HG02938 (cell line): ENCODE results near the gene UGT1A6.

ENCODE experiments used
- ATAC-seq: cut with Tn5 transposase; IDR thresholded peaks from one replicate; pipeline ENCODE4 v1.9.1; 2021; ENCODE audit warnings: mild to moderate bottlenecking, moderate library complexity; ENCODE audit not compliant: unreplicated experiment

Gene UGT1A6

GRCh38 chr2:233798335-233799086 lies 105.8 kb downstream of the UGT1A6 start:
- ATAC-seq = no peak

- no peak for ATAC-seq
These were observed 106.5 kb downstream of the UGT1A6 start for GRCh38 chr2:233799087-233799665.

DNA sequence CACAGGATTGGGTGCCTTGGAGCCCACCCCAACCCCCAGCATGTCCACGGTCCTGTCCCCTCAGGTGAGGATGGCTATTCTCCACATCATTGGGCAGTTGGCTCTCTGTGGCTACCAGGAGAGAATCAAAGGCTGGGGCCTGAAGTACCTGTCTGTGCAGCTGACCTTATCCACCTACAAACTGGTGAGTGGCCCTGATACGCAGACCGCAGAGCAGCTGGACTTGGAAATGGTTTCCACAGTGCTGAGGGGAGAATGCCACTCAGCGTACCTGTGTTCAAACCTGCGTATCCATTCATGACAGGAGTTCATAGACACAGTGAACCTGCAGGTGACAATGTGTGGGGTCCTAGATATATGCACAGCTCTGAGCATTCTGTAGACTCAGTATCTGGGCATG lies 107.0 kb downstream of the UGT1A6 start:
- no peak for ATAC-seq

GRCh38 chr2:233800208-233800607 lies 107.5 kb downstream of the UGT1A6 start:
- ATAC-seq = no peak

DNA sequence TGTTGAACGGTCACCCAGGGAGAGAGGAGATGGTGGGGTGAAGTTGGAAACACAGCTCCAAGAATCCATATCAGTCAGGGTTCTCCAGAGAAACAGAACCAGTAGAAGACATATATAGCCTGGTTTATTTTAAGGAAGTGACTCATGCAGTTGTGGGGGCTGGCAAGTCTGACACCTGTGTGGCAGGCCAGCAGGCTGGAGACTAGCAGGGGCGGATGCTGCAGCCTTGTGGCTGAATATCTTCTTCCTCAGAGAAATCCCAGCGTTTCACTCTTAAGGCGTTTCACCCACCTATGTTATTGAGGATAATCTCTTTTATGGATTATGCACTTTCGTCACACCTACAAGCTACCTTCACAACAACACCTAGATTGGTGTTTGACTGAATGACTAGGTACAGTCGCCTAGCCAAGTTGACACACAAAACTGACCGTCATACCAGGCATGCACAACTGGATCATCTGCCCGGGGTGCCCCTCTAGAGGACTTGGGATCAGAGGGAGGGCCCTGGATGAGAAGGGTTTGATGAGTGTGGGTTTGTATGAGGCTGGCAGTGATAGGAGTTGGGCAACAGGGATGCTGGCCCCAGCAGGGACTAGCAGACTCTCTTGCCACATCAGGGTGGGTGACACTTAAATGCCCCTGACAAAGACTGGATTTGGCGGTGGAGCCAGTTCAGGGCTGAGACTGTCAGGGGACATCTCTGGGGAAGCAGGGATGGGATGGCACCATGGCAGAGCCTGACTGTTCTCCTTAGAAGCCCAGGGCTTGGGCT lies 108.9 kb downstream of the UGT1A6 start:
- ATAC-seq = no peak

DNA sequence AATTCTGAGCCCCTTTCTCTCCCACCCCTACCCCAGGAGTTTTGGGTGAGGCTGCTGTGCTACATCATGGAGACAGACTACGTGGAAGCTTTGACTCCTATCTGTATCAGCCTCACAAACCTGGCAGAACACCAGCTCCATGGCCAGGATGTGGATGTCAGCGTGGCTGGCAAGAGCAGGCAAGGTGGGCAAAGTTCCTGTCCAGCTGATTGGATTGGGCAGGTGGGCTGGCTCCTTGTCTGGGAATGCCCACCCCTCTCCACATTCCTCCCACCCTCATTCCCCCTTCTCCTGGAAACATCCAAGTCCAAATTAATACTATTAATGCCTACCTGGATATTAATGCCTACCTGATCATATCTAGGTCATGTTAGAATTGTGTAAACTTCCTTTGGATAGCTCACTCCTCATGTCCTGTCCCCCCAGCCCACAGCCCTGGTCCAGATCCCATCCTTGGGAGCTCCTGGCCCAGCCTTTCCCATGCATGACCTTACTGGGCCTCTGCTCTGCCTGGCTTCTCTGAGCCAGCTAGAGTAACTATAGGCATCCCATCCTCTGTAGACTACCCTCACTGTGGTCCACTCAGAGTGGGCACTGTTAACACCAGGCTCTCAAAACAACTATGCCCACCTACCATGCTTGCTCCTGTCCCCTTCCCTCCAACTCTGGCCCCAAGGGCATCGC lies 109.6 kb downstream of the UGT1A6 start:
- no peak for ATAC-seq

DNA sequence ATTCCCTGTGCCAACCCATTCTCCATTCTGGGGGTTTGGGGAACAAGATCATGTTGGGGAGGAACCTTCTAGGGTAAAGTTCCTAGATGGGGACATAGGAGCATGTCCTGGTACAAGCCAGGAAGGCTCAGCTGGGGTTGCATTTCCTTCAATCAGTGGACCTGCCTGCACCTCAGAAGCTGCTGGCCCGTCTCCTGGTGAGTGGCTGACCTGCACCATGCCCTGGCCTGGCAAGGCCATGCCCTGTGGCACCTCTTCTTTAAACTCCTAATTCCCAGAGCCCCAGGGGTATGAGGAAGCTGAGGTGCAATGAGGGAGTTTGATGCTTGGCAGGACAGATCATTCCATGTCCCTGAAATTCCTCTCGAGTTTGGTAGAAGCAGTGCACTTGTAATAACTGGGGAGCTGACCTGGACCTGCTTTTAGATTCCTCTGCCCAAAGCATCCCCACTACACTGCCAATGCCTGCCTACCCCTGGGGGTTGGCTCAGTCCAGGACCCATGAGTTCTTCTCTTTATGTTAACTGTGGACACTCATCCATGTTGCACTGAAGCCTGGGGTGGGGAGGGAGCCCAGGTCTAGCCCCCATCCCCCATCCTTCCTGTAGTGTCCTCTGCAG lies 110.7 kb downstream of the UGT1A6 start:
- no peak for ATAC-seq

DNA sequence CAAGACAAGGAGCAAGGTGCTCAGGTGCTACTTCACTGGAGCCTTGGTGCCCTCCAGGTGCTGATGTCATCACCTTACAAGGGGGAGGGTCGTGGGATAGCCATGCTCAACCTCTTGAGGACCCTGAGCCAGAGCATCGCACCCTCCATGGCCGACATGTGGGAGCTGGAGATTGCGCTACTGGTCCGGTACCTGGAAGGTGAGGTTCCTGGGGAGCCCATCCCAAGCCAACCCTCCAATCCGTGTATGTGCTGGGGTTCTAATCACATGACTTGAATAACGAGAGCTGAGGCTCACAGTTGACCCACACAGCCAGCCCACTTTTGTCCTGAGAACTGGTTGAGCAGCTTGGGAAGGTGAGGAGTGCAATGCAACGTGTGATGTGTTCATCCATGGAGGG lies 111.3 kb downstream of the UGT1A6 start:
- no peak for ATAC-seq

DNA sequence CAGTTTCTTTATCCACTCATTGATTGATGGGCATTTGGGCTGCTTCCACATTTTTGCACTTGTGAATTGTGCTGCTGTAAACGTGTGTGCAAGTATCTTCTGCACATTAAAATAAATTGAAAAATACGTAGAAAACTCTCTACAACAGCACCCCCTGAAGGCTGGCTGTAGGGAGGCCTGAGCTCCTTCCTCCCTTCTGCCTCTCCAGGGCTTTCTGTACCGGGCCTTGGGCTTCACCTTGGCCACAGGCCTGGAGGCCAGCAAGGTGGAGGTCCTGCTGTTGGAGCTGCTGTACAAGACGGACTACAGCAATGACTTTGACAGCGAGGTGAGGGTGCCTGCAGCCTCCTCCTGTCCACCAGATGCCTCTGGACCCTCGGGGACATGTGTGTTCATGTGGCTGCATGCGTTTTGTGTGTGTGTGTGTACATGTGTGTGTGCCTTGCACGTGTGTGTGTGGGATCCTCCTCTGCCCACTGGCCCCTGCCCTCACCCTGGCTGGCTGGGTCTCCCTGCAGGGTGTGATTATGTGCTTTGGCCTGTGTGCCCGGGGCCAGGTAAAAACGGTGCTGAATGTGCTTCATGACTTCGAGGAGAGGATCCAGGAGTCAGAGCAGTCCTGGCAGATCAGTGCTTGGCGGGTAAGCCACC lies 114.7 kb downstream of the UGT1A6 start:
- no peak for ATAC-seq

DNA sequence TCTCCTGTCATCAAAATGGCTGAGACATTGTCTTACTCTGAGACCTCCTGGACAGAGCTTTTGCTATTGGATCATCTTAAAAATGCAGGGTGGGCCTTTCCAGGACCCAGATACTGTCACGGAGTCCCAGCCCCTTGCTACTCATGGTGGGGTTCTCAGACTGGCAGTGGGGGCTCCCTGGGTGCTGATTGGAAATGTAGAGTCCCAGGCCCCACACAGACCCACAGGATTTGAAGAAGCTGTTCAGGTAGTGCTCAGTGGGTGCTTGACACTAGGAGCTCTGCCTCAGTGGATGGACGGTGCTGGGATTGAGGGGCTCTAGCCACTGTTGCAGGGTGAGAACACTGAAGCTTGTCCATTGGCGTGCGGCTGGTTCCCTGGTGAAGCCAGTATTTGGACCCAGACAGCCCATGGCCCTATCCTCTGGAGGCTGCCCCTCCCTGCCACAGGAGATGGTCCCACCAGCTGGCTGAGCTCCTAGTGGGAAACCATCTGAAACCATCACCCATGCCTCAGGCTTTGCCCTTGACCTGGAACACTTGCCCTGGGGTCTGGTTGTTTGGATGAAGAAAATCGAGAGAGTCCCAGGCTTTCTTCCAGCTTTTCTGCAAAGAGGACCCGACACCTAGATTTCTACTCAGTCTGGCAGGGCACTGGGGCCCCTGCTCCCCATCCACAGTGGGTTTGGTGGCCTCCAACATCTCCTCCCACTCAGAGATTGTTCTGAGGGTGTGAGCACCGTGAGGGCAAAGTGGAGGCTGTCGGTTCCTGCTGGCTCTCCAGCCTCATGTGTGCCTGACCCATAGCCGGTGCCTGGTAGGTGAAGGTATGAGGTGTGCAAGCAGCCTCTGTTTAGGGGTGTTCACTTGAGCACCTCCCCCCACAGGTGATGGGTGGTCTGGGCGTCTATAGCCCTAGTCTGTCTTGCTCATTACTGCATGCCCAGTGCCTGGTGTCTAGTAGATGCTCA lies 115.6 kb downstream of the UGT1A6 start:
- ATAC-seq = no peak

GRCh38 chr2:233810385-233810784 lies 117.7 kb downstream of the UGT1A6 start:
- ATAC-seq = no peak

GRCh38 chr2:233811087-233811486 lies 118.4 kb downstream of the UGT1A6 start:
- no peak for ATAC-seq

- no peak for ATAC-seq
These were observed 119.0 kb downstream of the UGT1A6 start for GRCh38 chr2:233811732-233812131.

DNA sequence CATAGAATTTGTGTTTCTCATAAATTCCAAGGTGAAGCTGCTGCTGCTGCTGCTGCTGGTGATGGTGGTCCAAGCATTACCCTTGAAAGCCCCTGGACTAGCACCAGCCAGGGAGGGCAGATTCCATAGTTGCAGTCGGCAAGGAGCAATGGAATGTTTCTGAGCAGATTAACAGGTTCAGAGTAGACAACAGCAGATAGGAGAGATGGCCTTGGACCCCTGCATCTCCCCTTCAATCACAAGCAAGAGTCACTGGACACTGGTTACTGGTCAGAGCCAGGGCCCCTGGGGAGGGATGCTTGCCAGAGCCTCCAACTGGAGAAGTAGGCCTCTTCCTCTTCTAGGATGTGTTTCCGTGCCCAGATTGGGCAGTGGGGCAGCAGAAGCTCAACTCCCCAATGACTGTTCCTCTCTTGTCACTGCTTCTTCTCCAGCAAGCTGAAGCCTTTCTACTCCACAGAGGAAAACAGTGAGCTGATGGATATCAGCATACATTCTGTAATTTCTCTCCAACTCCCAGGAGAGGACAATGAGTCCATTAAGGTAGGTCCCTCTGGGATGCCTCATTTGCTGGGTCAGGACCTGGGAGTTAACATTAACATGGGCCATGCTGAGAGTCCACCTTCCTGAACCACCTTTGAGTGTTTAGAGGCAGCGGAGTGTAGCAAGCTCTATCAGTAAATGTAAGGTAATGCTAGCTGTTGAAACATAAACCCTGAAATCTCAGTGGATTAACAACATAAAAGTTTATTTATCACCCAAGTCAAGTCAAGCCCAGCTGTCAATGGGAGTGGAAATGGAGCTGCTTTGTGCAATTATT lies 120.8 kb downstream of the UGT1A6 start:
- no peak for ATAC-seq

- ATAC-seq = no peak
These were observed 121.6 kb downstream of the UGT1A6 start for GRCh38 chr2:233814056-233814835.

DNA sequence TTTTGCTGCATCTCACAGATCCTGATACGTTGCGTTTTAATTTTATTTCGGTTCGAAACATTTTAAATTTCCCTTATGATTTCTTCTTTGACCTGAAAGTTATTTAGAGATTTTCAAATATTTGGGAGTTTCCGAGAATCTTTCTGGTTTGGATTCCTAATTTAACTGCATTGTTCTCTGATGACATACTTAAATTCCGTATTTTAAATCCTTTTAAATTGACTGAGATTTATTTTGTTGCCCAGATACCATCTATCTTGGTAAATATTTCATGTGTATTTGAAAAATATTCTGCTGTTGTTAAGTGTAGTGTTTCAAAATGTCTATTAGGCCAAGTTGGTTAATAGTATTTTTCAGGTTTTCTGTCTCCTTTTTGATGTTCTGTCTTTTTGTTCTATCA lies 123.2 kb downstream of the UGT1A6 start:
- ATAC-seq = no peak

DNA sequence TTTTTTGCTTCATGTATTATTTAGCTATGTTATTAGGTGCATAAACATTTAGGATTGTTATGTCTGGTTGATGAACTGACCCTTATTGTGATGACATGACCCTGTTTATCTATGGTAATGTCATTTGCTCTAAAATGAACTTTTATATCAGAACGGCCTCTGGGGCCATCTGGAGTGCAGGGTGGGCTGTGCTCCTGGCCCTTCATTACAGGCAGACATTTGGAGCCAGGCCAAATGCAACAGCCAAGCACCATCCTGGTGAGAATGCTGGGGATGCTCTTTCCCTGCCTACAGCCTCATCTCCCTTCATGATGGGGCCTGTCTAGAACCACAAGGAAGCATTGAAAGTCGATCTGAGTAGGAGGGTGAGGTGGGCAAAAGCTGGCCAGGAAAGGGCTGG lies 123.6 kb downstream of the UGT1A6 start:
- ATAC-seq = no peak

- ATAC-seq = no peak
These were observed 124.1 kb downstream of the UGT1A6 start for GRCh38 chr2:233816771-233817170.
